Astrocyte (in vitro differentiated cells and primary cell): ENCODE results near the gene EYS. TPM values are rescaled to one million over a fixed set of nuclear protein-coding genes. Genes with fewer than 3 reads are reported as not detected.

Source experiments
- DNase-seq: peaks from one replicate; pipeline ENCODE4 v3.0.0-alpha.2; 2010; ENCODE audit warnings: low read depth
- FAIRE-seq: peaks from 2 replicates; lab custom pipeline; 2011; peaks lifted over from hg19 to GRCh38; lab: Jason Lieb, UNC
- H2AFZ ChIP-seq: 2 replicates; pipeline ENCODE4 v1.6.0; 2012; ENCODE audit warnings: low read depth, low read length, inconsistent platforms
- H3K27ac ChIP-seq: 2 replicates; pipeline ENCODE4 v1.5.1; 2011; ENCODE audit warnings: low read depth, low read length, inconsistent platforms
- H3K27me3 ChIP-seq: 2 replicates; pipeline ENCODE4 v1.6.0; 2011; ENCODE audit warnings: low read length, inconsistent platforms; ENCODE audit not compliant: insufficient read depth
- H3K36me3 ChIP-seq: 2 replicates; pipeline ENCODE4 v1.5.1; 2011; ENCODE audit warnings: low read length, inconsistent platforms; ENCODE audit not compliant: insufficient read depth
- H3K4me1 ChIP-seq: 2 replicates; pipeline ENCODE4 v1.5.1; 2011; ENCODE audit warnings: low read length, inconsistent platforms; ENCODE audit not compliant: insufficient read depth
- H3K4me2 ChIP-seq: 2 replicates; pipeline ENCODE4 v1.6.0; 2012; ENCODE audit warnings: low read length, inconsistent platforms
- H3K4me3 ChIP-seq: 2 replicates; pipeline ENCODE4 v1.5.1; 2011; ENCODE audit warnings: low read depth, mild to moderate bottlenecking, low read length, inconsistent platforms; ENCODE audit not compliant: insufficient read depth
- H3K79me2 ChIP-seq: 2 replicates; pipeline ENCODE4 v1.6.0; 2012; ENCODE audit warnings: mild to moderate bottlenecking, low read length, inconsistent platforms; ENCODE audit not compliant: insufficient read depth
- H3K9ac ChIP-seq: 2 replicates; pipeline ENCODE4 v1.6.0; 2012; ENCODE audit warnings: mild to moderate bottlenecking, low read length, inconsistent platforms
- H3K9me3 ChIP-seq: 2 replicates; pipeline ENCODE4 v1.5.1; 2012; ENCODE audit warnings: low read depth, mild to moderate bottlenecking, low read length, inconsistent platforms; ENCODE audit not compliant: insufficient read depth
- H4K20me1 ChIP-seq: 2 replicates; pipeline ENCODE4 v1.6.0; 2012; ENCODE audit warnings: low read length, inconsistent platforms; ENCODE audit not compliant: insufficient read depth
- H3K27ac Mint-ChIP-seq: one replicate; pipeline ENCODE4 v1.8.0; 2021; ENCODE audit warnings: mild to moderate bottlenecking, mixed read lengths; ENCODE audit not compliant: unreplicated experiment
- H3K27me3 Mint-ChIP-seq: one replicate; pipeline ENCODE4 v1.8.0; 2021; ENCODE audit warnings: low read depth, mixed read lengths; ENCODE audit not compliant: unreplicated experiment
- H3K36me3 Mint-ChIP-seq: one replicate; pipeline ENCODE4 v1.8.0; 2021; ENCODE audit warnings: low read depth, mixed read lengths; ENCODE audit not compliant: unreplicated experiment
- H3K4me1 Mint-ChIP-seq: one replicate; pipeline ENCODE4 v1.8.0; 2021; ENCODE audit warnings: low read depth, mixed read lengths; ENCODE audit not compliant: unreplicated experiment
- H3K4me3 Mint-ChIP-seq: one replicate; pipeline ENCODE4 v1.8.0; 2021; ENCODE audit warnings: mild to moderate bottlenecking, moderate library complexity, mixed read lengths; ENCODE audit not compliant: unreplicated experiment
- H3K9me3 Mint-ChIP-seq: one replicate; pipeline ENCODE4 v1.8.0; 2021; ENCODE audit warnings: mild to moderate bottlenecking, mixed read lengths; ENCODE audit not compliant: unreplicated experiment
- CTCF ChIP-seq: IDR thresholded peaks from 2 replicates; pipeline ENCODE4 v1.5.1; 2011; ENCODE audit warnings: low read depth, mild to moderate bottlenecking, inconsistent platforms, low read length, moderate library complexity; ENCODE audit not compliant: insufficient read depth
- EZH2 ChIP-seq: IDR thresholded peaks from 2 replicates; pipeline ENCODE4 v1.6.1; 2012; ENCODE audit warnings: mild to moderate bottlenecking, low read length, inconsistent platforms; ENCODE audit not compliant: insufficient read depth
- total RNA-seq: library from RNA; stranded (reverse); gene quantifications from 2 replicates; pipeline ENCODE4 v1.2.1, GENCODE V29; 2021

Gene EYS
- total RNA-seq, 1 donor from 2014 or later, result 0.16 TPM

- Mint-ChIP-seq H3K4me3 (no peak overlapping the region), H3K4me1 (no peaks in the 10 kb centered on the region), H3K9me3 (no peaks in the 10 kb centered on the region), H3K27me3 (no peaks in the 10 kb centered on the region), H3K36me3 (no peaks in the 10 kb centered on the region), H3K27ac (no peak overlapping the region)
- TF ChIP-seq EZH2 (no peak), CTCF (no peak)
- no peak overlapping the region for H3K4me3 ChIP-seq
- no peak overlapping the region for H3K27ac ChIP-seq
- H3K27me3 ChIP-seq, result no peaks in the 10 kb centered on the region
- H3K4me2 ChIP-seq, result no peak overlapping the region
- no peaks in the 10 kb centered on the region for H3K9me3 ChIP-seq
- DNase-seq (no peak), FAIRE-seq (no peak)
- H3K36me3 ChIP-seq, result no peaks in the 10 kb centered on the region
- H4K20me1 ChIP-seq, result no peaks in the 10 kb centered on the region
- no peak overlapping the region for H2AFZ ChIP-seq
- H3K4me1 ChIP-seq, result no peaks in the 10 kb centered on the region
- no peak overlapping the region for H3K9ac ChIP-seq
- no peaks in the 10 kb centered on the region for H3K79me2 ChIP-seq
Observed at GRCh38 chr6:64104051-64104450, 1603.0 kb downstream of the EYS start.

GRCh38 chr6:64103480-64103879, 1603.5 kb downstream of the EYS start:
- Mint-ChIP-seq H3K36me3 (no peaks in the 10 kb centered on the region), H3K27me3 (no peaks in the 10 kb centered on the region), H3K27ac (no peak overlapping the region), H3K9me3 (no peaks in the 10 kb centered on the region), H3K4me3 (no peak overlapping the region), H3K4me1 (no peaks in the 10 kb centered on the region)
- Histone ChIP-seq H3K27ac (no peak overlapping the region), H4K20me1 (no peaks in the 10 kb centered on the region), H3K27me3 (no peaks in the 10 kb centered on the region), H3K4me1 (no peaks in the 10 kb centered on the region), H3K79me2 (no peaks in the 10 kb centered on the region), H3K36me3 (no peaks in the 10 kb centered on the region), H2AFZ (no peak overlapping the region), H3K4me2 (no peak overlapping the region), H3K4me3 (no peak overlapping the region), H3K9me3 (no peaks in the 10 kb centered on the region), H3K9ac (no peak overlapping the region)
- no peak for FAIRE-seq
- no peak for DNase-seq
- no peak for TF ChIP-seq CTCF
- TF ChIP-seq EZH2, result no peak

- H3K36me3 ChIP-seq, result no peaks in the 10 kb centered on the region
- Mint-ChIP-seq H3K4me3 (no peak overlapping the region), H3K9me3 (peaks cover 5% of the 10 kb centered on the region), H3K27me3 (no peaks in the 10 kb centered on the region), H3K27ac (no peak overlapping the region), H3K4me1 (no peaks in the 10 kb centered on the region), H3K36me3 (no peaks in the 10 kb centered on the region)
- no peaks in the 10 kb centered on the region for H3K27me3 ChIP-seq
- no peaks in the 10 kb centered on the region for H3K9me3 ChIP-seq
- H4K20me1 ChIP-seq, result no peaks in the 10 kb centered on the region
- H3K27ac ChIP-seq, result no peak overlapping the region
- DNase-seq, result no peak
- H3K9ac ChIP-seq, result no peak overlapping the region
- no peaks in the 10 kb centered on the region for H3K79me2 ChIP-seq
- no peak for TF ChIP-seq EZH2
- TF ChIP-seq CTCF, result no peak
- H2AFZ ChIP-seq, result no peak overlapping the region
- H3K4me1 ChIP-seq, result no peaks in the 10 kb centered on the region
- no peak for FAIRE-seq
- no peak overlapping the region for H3K4me3 ChIP-seq
- no peak overlapping the region for H3K4me2 ChIP-seq
Observed at GRCh38 chr6:64100702-64101303, 1606.2 kb downstream of the EYS start.
